ENCODE measurements around the gene DNAJC16. TPM values are rescaled to one million over a fixed set of nuclear protein-coding genes. Genes with fewer than 3 reads are reported as not detected.

DNAJC16 gene
- total RNA-seq, 1 donor from 2014 or later: 33.6 TPM

DNA sequence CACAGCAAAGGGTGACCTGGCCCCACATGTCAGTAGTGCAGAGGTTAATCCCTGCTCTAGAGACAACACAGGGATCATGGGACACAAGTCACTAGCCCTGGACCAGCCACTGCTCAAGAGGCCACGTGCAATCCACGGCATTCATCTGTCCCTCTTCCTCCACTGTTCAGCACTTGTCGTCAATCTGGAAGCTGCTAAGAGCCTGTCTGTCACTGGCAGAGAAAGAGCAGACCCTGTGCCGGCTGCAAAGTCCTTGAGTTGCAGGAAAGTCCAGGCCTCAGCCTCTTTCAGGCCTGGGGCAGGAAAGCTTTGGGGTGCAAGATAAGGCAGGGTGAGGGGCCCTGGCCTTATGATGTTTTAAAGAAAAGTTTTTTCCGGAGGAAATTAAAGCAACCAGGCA lies 34.1 kb upstream of the DNAJC16 start:
- Histone ChIP-seq H3K36me3 (no peaks in the 10 kb centered on the region), H3K4me2 (no peak overlapping the region), H3K4me3 (no peak overlapping the region), H3K9ac (no peak overlapping the region), H3K27me3 (no peaks in the 10 kb centered on the region), H2AFZ (replicated peaks) (no peak overlapping the region), H4K20me1 (ENCODE audit: low read depth) (no peaks in the 10 kb centered on the region), H3K79me2 (ENCODE audit: low read depth) (no peaks in the 10 kb centered on the region), H3F3A (ENCODE audit: low read depth) (no peaks in the 10 kb centered on the region), H3K9me3 (ENCODE audit: low read depth) (no peaks in the 10 kb centered on the region), H3K27ac (no peak overlapping the region), H3K4me1 (no peaks in the 10 kb centered on the region)
- no peak for DNase-seq (ENCODE audit: low spot score)
- TF ChIP-seq EZH2 (IDR thresholded peaks at IDR 0.05) (no peak), EZH2phosphoT487 (IDR thresholded peaks at IDR 0.05) (no peak)
- TF ChIP-seq, protein P1, sequence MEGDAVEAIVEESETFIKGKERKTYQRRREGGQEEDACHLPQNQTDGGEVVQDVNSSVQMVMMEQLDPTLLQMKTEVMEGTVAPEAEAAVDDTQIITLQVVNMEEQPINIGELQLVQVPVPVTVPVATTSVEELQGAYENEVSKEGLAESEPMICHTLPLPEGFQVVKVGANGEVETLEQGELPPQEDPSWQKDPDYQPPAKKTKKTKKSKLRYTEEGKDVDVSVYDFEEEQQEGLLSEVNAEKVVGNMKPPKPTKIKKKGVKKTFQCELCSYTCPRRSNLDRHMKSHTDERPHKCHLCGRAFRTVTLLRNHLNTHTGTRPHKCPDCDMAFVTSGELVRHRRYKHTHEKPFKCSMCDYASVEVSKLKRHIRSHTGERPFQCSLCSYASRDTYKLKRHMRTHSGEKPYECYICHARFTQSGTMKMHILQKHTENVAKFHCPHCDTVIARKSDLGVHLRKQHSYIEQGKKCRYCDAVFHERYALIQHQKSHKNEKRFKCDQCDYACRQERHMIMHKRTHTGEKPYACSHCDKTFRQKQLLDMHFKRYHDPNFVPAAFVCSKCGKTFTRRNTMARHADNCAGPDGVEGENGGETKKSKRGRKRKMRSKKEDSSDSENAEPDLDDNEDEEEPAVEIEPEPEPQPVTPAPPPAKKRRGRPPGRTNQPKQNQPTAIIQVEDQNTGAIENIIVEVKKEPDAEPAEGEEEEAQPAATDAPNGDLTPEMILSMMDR (IDR thresholded peaks at IDR 0.05): no peak
- H3K4me3 Mint-ChIP-seq: no peak overlapping the region
- H3K36me3 Mint-ChIP-seq: peaks cover 6% of the 10 kb centered on the region
- peak overlapping the region; percentile 25 for H3K27ac Mint-ChIP-seq
- peaks cover 2% of the 10 kb centered on the region for H3K27me3 Mint-ChIP-seq (ENCODE audit: insufficient read depth, low read depth)
- H3K9me3 Mint-ChIP-seq: peaks cover under 1% of the 10 kb centered on the region
- H3K4me1 Mint-ChIP-seq: no peaks in the 10 kb centered on the region

DNA sequence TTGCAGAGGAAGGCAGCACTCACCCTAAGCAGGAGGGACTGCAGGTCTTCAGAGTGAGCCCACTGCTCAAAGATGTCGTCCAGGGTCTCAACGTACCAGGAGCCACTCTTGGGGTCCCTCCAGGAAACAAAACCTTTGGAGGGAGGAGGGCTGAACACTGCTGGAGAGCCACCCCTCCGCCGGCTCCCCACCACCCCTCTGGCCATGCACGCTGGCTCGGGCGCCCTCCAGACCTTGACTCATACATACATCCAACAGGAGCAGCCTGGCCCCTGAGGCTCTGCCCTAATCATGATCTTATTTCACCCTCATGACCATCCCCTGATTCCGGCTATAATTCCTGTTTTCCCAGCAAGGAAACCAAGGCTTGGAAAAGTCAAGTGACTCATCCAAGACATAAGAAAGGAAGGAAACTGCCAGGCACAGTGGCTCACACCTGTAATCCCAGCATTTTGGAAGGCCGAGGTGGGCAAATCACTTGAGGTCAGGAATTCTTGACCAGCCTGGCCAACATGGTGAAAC lies 32.7 kb upstream of the DNAJC16 start:
- Histone ChIP-seq H3K9ac (no peak overlapping the region), H4K20me1 (ENCODE audit: low read depth) (no peaks in the 10 kb centered on the region), H3K9me3 (ENCODE audit: low read depth) (no peaks in the 10 kb centered on the region), H3K27ac (no peak overlapping the region), H3K36me3 (no peaks in the 10 kb centered on the region), H3K79me2 (ENCODE audit: low read depth) (no peaks in the 10 kb centered on the region), H3K4me1 (no peaks in the 10 kb centered on the region), H3K27me3 (no peaks in the 10 kb centered on the region), H3K4me3 (no peak overlapping the region), H3K4me2 (no peak overlapping the region), H2AFZ (replicated peaks) (no peak overlapping the region), H3F3A (ENCODE audit: low read depth) (no peaks in the 10 kb centered on the region)
- DNase-seq (ENCODE audit: low spot score): no peak
- TF ChIP-seq EZH2phosphoT487 (IDR thresholded peaks at IDR 0.05): no peak
- no peak for TF ChIP-seq EZH2 (IDR thresholded peaks at IDR 0.05)
- TF ChIP-seq, protein P1 (IDR thresholded peaks at IDR 0.05): no peak
- H3K4me3 Mint-ChIP-seq: no peak overlapping the region
- no peaks in the 10 kb centered on the region for H3K4me1 Mint-ChIP-seq
- H3K27ac Mint-ChIP-seq: no peak overlapping the region
- peaks cover 4% of the 10 kb centered on the region for H3K9me3 Mint-ChIP-seq
- H3K27me3 Mint-ChIP-seq (ENCODE audit: insufficient read depth, low read depth): peaks cover 2% of the 10 kb centered on the region
- peaks cover 9% of the 10 kb centered on the region for H3K36me3 Mint-ChIP-seq

GRCh38 chr1:15500184-15501178 lies 26.2 kb upstream of the DNAJC16 start:
- no peak overlapping the region for H3K27ac ChIP-seq
- H3K27me3 ChIP-seq: no peaks in the 10 kb centered on the region
- H3K9ac ChIP-seq: no peak overlapping the region
- TF ChIP-seq EZH2phosphoT487 (IDR thresholded peaks at IDR 0.05) (no peak), EZH2 (IDR thresholded peaks at IDR 0.05) (no peak)
- TF ChIP-seq, protein P1 (IDR thresholded peaks at IDR 0.05): no peak
- peaks cover 6% of the 10 kb centered on the region for H3K36me3 Mint-ChIP-seq
- peaks cover 6% of the 10 kb centered on the region for H3F3A ChIP-seq (ENCODE audit: low read depth)
- H3K36me3 ChIP-seq: no peaks in the 10 kb centered on the region
- H4K20me1 ChIP-seq (ENCODE audit: low read depth): peaks cover 4% of the 10 kb centered on the region
- H3K9me3 ChIP-seq (ENCODE audit: low read depth): no peaks in the 10 kb centered on the region
- DNase-seq (ENCODE audit: low spot score): no peak
- H3K4me1 ChIP-seq: no peaks in the 10 kb centered on the region
- no peak overlapping the region for H3K4me3 ChIP-seq
- H3K27ac Mint-ChIP-seq: peak overlapping the region; percentile 74
- peaks cover 17% of the 10 kb centered on the region for H3K4me1 Mint-ChIP-seq
- H2AFZ ChIP-seq (replicated peaks): no peak overlapping the region
- peak overlapping the region; percentile 35 for H3K4me3 Mint-ChIP-seq
- peaks cover 4% of the 10 kb centered on the region for H3K27me3 Mint-ChIP-seq (ENCODE audit: insufficient read depth, low read depth)
- H3K9me3 Mint-ChIP-seq: peaks cover 4% of the 10 kb centered on the region
- no peak overlapping the region for H3K4me2 ChIP-seq
- H3K79me2 ChIP-seq (ENCODE audit: low read depth): no peaks in the 10 kb centered on the region

Data from neural progenitor cell (in vitro differentiated cells).